IPS DF 4.7 (cell line): ENCODE measurements around the gene RAP1GAP.
"Not testable (repeated sequence)": the region's sequence is repeated elsewhere in the genome, so short reads cannot be mapped to it uniquely, and the experiment has no call there.

Source experiments
- DNase-seq: peaks from one replicate; pipeline ENCODE4 v3.0.0-alpha.2; 2013; ENCODE audit warnings: low spot score; ENCODE audit errors: extremely low read depth

The RAP1GAP gene

GRCh38 chr1:21572221-21572620 is 96.9 kb downstream of the RAP1GAP start:
- DNase-seq, result no peak

DNA sequence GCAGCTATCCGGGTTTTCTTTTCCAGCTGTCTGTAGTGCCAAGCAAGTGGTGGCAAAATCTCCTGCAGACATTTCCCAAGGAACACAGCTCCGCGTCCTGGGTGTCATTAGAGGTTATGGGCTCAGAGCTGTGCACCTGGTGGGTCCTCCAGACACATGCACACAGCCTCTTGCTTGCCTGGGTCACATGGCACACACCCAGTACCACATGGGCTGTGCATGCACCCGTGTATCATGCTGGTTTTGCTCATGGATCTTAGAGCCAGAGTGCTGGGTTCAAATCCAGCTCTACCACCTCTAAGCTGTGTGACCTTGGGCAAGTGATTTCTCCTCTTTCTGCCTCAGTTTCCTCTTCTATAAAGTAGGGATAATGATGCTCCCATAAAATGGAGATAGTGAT is 98.3 kb downstream of the RAP1GAP start:
- DNase-seq, result no peak

DNA sequence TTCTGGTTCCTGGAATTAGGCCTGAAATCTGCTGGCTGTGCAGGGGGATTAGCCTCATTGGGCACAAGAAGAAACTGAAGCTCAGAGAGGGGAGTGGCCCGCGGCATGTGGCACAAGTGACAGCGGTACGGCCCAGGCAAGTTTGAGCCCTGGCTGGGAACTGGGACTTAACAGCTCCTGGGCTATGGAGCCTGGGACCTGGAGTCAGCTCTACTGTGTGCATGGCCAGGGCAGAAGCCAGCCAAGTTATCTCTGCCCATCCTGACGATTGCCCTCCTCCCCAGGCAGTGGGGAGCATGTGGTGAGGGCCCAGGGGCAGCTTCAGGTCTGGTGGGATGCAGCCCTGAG is 98.7 kb downstream of the RAP1GAP start:
- no peak for DNase-seq

- DNase-seq, result no peak
These were observed 99.2 kb downstream of the RAP1GAP start for GRCh38 chr1:21569820-21570527.

GRCh38 chr1:21568809-21569385 is 100.3 kb downstream of the RAP1GAP start:
- DNase-seq, result no peak

DNA sequence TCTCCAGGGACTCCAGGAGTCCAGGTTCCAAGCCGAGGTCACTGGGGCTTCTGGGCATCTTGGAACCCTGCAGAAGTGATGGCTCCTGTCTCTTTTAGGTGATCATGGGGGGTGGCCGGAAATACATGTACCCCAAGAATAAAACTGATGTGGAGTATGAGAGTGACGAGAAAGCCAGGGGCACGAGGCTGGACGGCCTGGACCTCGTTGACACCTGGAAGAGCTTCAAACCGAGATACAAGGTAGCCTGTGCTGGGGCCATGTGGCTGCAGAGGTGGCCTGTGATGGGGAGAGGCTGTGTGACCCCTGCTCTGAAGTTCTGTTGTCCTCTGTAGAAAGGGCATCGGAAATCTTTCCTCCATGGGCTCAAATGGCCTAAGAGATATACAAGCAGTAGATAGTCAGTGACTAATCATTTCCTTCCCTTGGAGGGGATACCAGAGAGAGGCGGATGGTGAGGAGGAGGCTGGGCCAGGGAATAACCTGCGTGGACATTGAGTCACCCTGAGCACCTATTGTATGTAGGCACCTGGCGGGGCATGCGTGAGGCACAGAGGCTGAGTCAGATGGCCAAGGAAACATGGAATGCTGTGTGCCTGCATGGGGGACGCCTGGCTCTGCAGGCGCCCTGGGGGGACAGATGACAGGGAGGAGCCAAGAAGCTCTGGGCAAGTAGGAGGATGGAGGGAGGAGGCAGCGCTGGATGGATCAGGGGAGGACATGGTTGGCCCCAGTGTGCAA is 101.0 kb downstream of the RAP1GAP start:
- no peak for DNase-seq

DNA sequence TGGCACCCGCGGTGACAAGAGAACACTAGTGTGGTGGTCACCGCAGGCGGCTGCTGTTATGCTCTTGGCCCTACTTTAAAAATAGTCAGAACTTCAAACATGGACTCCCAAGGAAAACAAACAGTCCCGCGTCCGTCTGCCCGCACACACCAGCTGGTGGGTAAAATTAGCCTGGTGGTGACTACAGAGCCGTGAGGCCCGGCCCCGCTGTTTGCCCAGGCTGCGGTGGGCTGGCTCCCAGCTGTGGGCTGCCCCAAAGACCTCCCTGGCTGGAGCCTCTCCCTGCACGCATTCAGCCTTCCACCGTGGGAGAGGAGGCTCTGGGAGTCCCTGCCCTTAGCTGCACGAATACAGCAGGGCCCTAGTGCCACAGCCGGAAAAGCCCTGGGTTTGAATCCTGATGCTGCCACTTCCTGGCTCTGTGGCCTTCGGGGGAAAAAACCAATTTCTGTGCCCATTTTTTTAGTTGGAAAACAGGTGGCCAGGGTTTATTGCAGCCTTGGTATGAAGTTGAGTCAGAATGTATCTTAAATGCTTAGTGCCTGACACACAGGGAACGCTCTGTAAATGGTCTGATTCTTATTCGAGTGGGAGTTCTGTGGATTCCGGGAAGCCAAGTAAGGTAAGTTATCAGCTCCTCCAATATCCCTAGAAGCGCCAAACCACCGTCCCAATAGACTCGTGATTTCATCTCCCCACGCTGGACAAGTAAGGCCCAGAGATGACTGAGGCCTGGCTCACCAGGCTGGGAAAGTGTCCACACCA is 101.7 kb downstream of the RAP1GAP start:
- no peak for DNase-seq

- DNase-seq, result not testable (repeated sequence)
These were observed 102.8 kb downstream of the RAP1GAP start for GRCh38 chr1:21566361-21566760.

GRCh38 chr1:21565285-21565684 is 103.9 kb downstream of the RAP1GAP start:
- DNase-seq, result no peak

DNA sequence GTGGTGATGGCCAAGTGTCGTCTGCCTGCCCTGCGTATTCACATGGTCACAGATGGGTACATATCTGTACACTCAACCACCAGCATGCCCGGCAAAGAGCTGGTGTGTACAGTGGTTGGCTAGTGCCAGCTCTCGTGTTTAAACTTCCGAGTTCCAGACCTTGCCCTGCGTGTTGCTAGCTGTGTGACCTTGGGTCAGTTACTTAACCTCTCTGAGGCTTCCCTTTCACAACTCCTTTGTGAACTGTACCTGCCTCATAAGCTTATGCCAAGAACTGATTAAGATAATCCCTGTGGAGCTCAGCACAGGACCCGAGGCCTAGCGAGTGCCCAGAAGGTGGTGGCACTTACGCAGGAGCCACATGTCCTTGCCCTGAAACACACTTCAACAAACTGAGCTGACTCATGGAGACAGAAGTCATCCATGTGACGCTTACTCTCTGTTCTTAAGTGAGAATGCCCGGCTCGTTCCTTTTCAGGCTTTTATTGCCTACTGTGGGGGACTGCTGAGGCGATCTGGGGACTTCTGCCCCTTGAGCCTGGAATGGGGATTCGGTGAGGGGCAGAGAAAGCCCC is 104.5 kb downstream of the RAP1GAP start:
- no peak for DNase-seq

DNA sequence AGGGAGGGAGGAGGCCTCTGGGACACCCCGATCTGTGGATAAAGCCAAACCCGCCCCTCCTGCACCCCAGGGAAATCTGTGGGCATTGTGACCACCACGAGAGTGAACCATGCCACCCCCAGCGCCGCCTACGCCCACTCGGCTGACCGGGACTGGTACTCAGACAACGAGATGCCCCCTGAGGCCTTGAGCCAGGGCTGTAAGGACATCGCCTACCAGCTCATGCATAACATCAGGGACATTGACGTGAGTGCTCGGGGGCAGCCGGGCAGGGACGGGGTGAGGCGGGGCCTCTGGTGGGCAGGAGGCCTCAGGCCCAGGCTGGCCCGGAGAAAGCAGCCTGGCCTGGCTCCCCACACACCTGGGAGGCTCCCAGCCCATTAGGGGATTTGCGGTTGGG is 105.2 kb downstream of the RAP1GAP start:
- DNase-seq, result no peak

DNA sequence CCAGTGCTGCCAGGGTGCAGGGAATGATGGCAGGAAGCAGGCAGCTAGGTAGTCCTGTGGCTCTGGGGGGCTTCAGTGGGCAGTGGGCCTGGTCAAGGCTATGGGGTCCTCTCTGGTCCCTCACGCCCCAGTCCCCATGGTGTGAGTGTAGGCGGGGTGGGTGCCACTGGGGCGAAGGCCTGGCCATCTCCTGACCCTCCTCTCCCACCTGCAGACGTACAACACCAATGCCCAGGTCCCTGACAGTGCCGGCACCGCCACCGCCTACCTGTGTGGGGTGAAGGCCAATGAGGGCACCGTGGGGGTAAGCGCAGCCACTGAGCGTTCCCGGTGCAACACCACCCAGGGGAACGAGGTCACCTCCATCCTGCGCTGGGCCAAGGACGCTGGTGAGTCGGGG is 106.3 kb downstream of the RAP1GAP start:
- no peak for DNase-seq

DNA sequence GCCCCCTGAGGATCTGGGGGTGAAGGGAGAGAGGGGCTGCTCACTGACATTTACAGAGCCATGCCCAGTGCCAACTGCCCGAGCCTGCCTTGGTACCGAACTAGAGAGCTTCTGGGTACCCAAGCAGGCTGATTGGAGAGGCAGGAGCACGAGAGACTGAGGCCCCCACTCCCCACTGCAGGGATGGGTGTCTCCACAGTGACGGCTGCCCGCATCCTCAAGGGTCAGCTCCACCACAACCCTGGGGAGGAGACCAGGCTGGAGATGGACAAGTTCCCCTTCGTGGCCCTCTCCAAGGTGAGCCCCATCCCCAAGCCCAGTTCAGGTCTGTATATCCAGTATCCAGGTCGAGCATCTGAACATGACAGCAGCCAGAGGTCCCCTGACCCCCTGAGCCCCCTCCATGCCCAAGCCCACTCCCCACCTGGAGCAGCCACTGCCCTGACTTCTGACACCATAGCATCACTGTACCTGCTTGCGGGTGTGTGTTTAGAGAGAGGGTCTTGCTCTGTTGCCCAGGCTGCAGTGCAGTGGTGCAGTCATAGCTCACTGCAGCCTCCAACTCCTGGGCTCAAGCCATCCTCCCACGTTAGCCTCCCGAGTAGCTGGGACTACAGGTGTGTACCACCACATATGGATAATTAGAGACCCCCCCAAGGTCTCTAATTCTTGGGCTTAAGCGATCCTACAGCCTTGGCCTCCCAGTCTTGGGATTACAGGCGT is 108.1 kb downstream of the RAP1GAP start:
- DNase-seq, result no peak

DNA sequence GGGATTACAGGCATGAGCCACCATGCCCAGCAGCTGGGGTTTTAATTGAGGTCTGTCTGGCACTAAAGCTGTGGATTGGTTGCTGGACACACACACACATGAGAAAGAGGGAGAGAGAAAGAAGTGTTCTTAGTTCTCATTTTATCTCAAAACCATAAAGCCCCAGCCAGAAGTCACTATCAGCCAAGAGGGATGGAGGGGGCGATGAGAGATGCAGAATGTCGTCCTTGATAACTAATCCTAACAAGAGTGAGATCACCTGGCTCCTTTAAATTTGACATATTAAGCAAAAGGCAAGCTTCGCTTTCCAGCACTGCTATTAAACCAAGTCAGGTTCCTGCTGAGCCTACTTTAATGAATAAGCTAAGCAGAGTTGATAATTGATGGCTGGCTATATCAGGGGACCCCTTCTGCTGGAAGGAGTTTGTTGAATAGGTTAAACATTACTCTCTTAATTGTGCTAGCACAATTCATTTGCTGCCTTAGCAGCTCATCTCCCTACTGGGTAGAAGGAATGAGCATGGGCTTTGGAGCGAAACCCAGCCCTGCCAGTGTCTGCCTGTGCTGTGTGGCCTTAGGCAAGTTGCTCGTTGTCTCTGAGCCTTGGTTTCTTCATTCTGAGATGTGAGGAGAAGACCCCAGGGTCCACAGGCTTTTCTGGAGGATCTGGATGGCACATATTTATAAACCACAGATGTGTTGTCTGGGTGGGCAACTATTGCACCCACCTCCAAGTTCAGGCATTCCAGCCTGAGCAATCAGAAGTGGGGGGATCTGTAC is 109.2 kb downstream of the RAP1GAP start:
- DNase-seq, result no peak

GRCh38 chr1:21553116-21553926 is 115.8 kb downstream of the RAP1GAP start:
- no peak for DNase-seq

DNA sequence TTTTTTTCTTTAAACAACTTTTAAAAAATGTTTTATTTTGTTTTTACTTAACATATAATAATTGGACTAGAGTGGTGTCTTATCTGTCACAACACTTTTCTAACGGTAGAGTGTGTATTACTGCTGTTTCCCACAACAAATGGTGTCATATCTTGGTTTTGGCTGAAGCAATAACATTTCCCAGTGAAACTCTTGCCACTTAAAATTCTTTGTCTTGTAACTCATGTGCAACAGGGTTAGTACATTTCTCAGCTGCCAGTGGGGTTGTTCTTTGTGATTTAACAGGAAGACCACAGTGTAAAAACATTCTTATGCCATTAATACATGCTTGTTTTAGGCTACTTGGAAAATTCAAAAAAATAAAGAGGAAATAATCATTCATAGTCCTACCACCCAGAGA is 116.4 kb downstream of the RAP1GAP start:
- DNase-seq, result no peak

GRCh38 chr1:21550866-21551475 is 118.2 kb downstream of the RAP1GAP start:
- no peak for DNase-seq

DNA sequence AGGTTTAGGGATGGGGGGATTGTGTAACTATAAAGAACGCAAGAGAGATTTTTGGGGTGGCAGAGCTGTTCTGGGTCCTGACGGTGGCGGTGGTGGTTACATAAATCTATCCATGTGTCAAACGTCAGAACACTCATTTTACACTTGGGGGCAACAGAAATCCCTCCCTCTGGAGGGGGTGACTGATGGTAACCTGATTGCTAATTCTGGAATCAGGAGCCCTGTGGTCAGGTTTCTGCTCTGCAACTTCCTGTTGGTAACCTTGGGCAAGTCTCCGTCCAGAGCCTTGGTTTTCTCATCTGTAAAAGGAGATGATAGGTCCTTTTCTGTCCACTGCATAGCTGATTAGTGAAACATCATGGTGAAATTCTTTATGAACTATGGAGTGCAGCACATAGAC is 119.1 kb downstream of the RAP1GAP start:
- DNase-seq, result no peak

DNA sequence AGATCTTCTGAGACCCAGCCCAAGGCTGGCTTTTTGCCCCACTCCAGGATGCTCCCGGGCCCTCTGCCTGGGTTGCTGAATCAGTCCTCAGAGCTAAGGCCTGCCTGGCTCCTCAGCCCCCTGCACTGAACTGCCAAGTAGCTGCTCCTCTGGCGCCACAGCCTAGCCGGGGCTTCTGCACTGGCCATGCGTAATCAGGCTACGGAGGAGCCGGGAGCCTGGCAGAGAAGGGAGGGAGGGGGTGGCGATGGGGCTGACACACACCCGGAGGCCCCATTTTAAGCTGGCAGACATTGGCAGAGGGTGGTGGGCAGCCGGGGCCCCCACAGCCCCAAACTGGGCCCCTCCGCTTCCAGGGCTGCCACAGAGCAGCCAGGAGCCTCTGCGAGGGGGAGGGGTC is 121.3 kb downstream of the RAP1GAP start:
- no peak for DNase-seq
